Thyroid gland (tissue), 4 donors: ENCODE measurements around the gene ROS1.

Experiments
- CTCF ChIP-seq, 6 experiments: fragments of 200-600 bp in 3 of 6; fragments of 450-650 bp in 3 of 6; sonication (generic) in 3 of 6; IDR thresholded peaks; one replicate each; pipeline ENCODE4 v1.5.1; 2016 to 2019; ENCODE audit warnings: antibody characterized with exemption in 6 of 6, mild to moderate bottlenecking in 2 of 6, inconsistent platforms in 1 of 6, moderate library complexity in 1 of 6
- POLR2A ChIP-seq, 2 donors: fragments of 450-650 bp; IDR thresholded peaks; one replicate each; pipeline ENCODE4 v1.6.1; 2017; ENCODE audit warnings: antibody characterized with exemption in 2 of 2, mild to moderate bottlenecking in 2 of 2, moderate library complexity in 1 of 2

- TF ChIP-seq CTCF (IDR thresholded peaks at IDR 0.05) (no peak), POLR2A (IDR thresholded peaks at IDR 0.05) (no peak)
Observed at GRCh38 chr6:117401799-117402198, 23.9 kb downstream of the ROS1 start.
